Right lobe of liver (tissue), 6 donors: ENCODE results near the gene DLK2. TPM values are rescaled to one million over a fixed set of nuclear protein-coding genes. Genes with fewer than 3 reads are reported as not detected.

Experiments
- ATAC-seq, 4 donors: fragments of 200-7000 bp; cut with Tn5 transposase; one replicate each; pipeline ENCODE4 v1.9.1; 2020; ENCODE audit warnings: mild to moderate bottlenecking in 4 of 4, moderate library complexity in 4 of 4
- DNase-seq, 3 donors: peaks; one replicate each; pipeline ENCODE4 v3.0.0-alpha.2; 2020
- H3K27ac ChIP-seq, 3 donors: fragments of 200-600 bp; one replicate each; pipeline ENCODE4 v1.8.0; 2022
- H3K27me3 ChIP-seq, 2 donors: fragments of 200-600 bp; one replicate each; pipeline ENCODE4 v1.8.0; 2022
- H3K36me3 ChIP-seq, 4 donors: fragments of 200-600 bp; sonication (generic) in 1 of 4; one replicate each; pipeline versions ENCODE4 v1.5.1 to v1.8.0; 2017 to 2022; ENCODE audit warnings: control low read depth in 1 of 4
- H3K4me1 ChIP-seq, 4 donors: fragments of 200-600 bp; sonication (generic) in 1 of 4; one replicate each; pipeline versions ENCODE4 v1.5.1 to v1.8.0; 2017 to 2022; ENCODE audit warnings: control low read depth in 1 of 4
- H3K4me3 ChIP-seq, 3 donors: fragments of 200-600 bp; one replicate each; pipeline ENCODE4 v1.8.0; 2022
- H3K9me3 ChIP-seq, 4 donors: fragments of 200-600 bp; sonication (generic) in 1 of 4; one replicate each; pipeline versions ENCODE4 v1.5.1 to v1.8.0; 2017 to 2022; ENCODE audit warnings: control low read depth in 1 of 4
- CTCF ChIP-seq, 4 donors: fragments of 200-600 bp in 3 of 4; fragments of 450-650 bp in 1 of 4; IDR thresholded peaks; one replicate each; pipeline versions ENCODE4 v1.5.1 to v1.8.0; 2016 to 2022; ENCODE audit warnings: antibody characterized with exemption in 4 of 4, mild to moderate bottlenecking in 2 of 4
- POLR2A ChIP-seq: fragments of 450-650 bp; IDR thresholded peaks from one replicate; pipeline ENCODE4 v1.6.1; 2017; ENCODE audit warnings: antibody characterized with exemption, mild to moderate bottlenecking
- WGBS: methylation state at CpG from one replicate; pipeline ENCODE4 v1.1.6; 2018; ENCODE audit warnings: low coverage, low lambda C conversion rate; ENCODE audit not compliant: insufficient coverage; ENCODE audit errors: missing lambda C conversion rate; 5-methylcytosine and 5-hydroxymethylcytosine counted together
- intact Hi-C, 2 donors: fragments of 100-400 bp; cut with DNase I; formaldehyde crosslinking; loops; one replicate each; pipeline versions ENCODE4 v1.11.2 to v1.14.1; 2022
- total RNA-seq, 6 experiments: library from RNA; depleted of rRNA in 2 of 6; stranded (reverse); fragments of >200 nt in 2 of 6; fragmentation: NEBNext Ultra II Directional in 3 of 6; extraction: Animal tissue kit (Norgen Biotek cat#: 25700) in 3 of 6; gene quantifications; one replicate each; pipeline versions ENCODE4 v1.1.0 to v1.2.4, GENCODE V29; 2016 to 2023
- donor health status: DM: no; HTN: yes; CAD: no.
- donor health status: DM: no; HTN: no; CAD: no.
- donor health status: DM: no; HTN: no; CAD: no.
- donor health status: DM: no; HTN: yes; CAD: no.
- donor health status: DM: no; HTN: yes; CAD: no.

DLK2 gene
- total RNA-seq, 6 experiments from 2014 or later: 0.13 TPM; not detected in 5

- Histone ChIP-seq H3K27me3 (no peaks in the 10 kb centered on the region), H3K9me3 (no peaks in the 10 kb centered on the region), H3K36me3 (no peaks in the 10 kb centered on the region), H3K27ac (no peak overlapping the region), H3K4me1 (peaks cover 0 to 26% (median 4%) of the 10 kb centered on the region in 4 donors), H3K4me3 (no peak overlapping the region)
- intact Hi-C loops: no loop called here
- DNase-seq: no peak
- no peak for ATAC-seq
- TF ChIP-seq POLR2A (no peak), CTCF (IDR thresholded peaks at IDR 0.05) (no peak)
- WGBS: no CpG with 5 or more reads among the region's 8 CpGs
Observed at GRCh38 chr6:43433148-43433547, 22.2 kb downstream of the DLK2 start.

GRCh38 chr6:43432009-43432945 is 23.1 kb downstream of the DLK2 start:
- Histone ChIP-seq H3K4me3 (no peak overlapping the region), H3K27me3 (no peaks in the 10 kb centered on the region), H3K36me3 (no peaks in the 10 kb centered on the region), H3K27ac (no peak overlapping the region), H3K9me3 (no peaks in the 10 kb centered on the region), H3K4me1 (peaks cover 0 to 28% (median 5%) of the 10 kb centered on the region in 4 donors)
- TF ChIP-seq CTCF (IDR thresholded peaks at IDR 0.05) (no peak), POLR2A (no peak)
- intact Hi-C loops: no loop called here
- no CpG with 5 or more reads among the region's 19 CpGs for WGBS
- ATAC-seq (no peak), DNase-seq (no peak)

- no peak for DNase-seq
- H3K9me3 ChIP-seq: no peaks in the 10 kb centered on the region
- WGBS: 93% methylated on average over 1 of the region's 3 CpGs
- H3K27ac ChIP-seq: no peak overlapping the region
- intact Hi-C loops: no loop called here
- peaks cover 0 to 18% (median 5%) of the 10 kb centered on the region in 4 donors for H3K4me1 ChIP-seq
- no peak for ATAC-seq
- H3K4me3 ChIP-seq: no peak overlapping the region
- TF ChIP-seq CTCF (IDR thresholded peaks at IDR 0.05): no peak
- no peak for TF ChIP-seq POLR2A
- H3K27me3 ChIP-seq: no peaks in the 10 kb centered on the region
- no peaks in the 10 kb centered on the region for H3K36me3 ChIP-seq
Observed at GRCh38 chr6:43428874-43429273, 26.5 kb downstream of the DLK2 start.

- Histone ChIP-seq H3K9me3 (no peaks in the 10 kb centered on the region), H3K4me1 (peaks cover 0 to 18% (median 5%) of the 10 kb centered on the region in 4 donors), H3K27ac (peak overlapping the region; percentile 38 to 82 (median 71)), H3K27me3 (no peaks in the 10 kb centered on the region), H3K4me3 (peak overlapping the region; percentile 81 to 97 (median 90)), H3K36me3 (no peaks in the 10 kb centered on the region)
- no peak for TF ChIP-seq CTCF (IDR thresholded peaks at IDR 0.05)
- TF ChIP-seq POLR2A: no peak
- 18% methylated on average over 9 of the region's 12 CpGs for WGBS
- ATAC-seq: no peak
- DNase-seq: no peak
- intact Hi-C loops: no loop called here
Observed at GRCh38 chr6:43428112-43428570, 27.2 kb downstream of the DLK2 start.
